Ascending aorta (tissue), 2 donors: ENCODE data around the gene TGFBR3. TPM values are rescaled to one million over a fixed set of nuclear protein-coding genes. Genes with fewer than 3 reads are reported as not detected.

ENCODE experiments used
- DNase-seq, 2 donors: peaks; one replicate each; pipeline ENCODE4 v3.0.0-alpha.2; 2019; ENCODE audit warnings: low spot score in 2 of 2
- H3K27ac ChIP-seq, 2 donors: fragments of 200-600 bp; sonication (generic); one replicate each; pipeline ENCODE4 v1.5.1; 2016 to 2017; ENCODE audit warnings: mild to moderate bottlenecking in 1 of 2
- H3K27me3 ChIP-seq: fragments of 200-600 bp; sonication (generic); one replicate; pipeline ENCODE4 v1.5.1; 2017
- H3K36me3 ChIP-seq, 2 donors: fragments of 200-600 bp; sonication (generic); one replicate each; pipeline ENCODE4 v1.5.1; 2016
- H3K4me1 ChIP-seq, 2 donors: fragments of 200-600 bp; sonication (generic); one replicate each; pipeline ENCODE4 v1.5.1; 2016 to 2017; ENCODE audit warnings: mild to moderate bottlenecking in 1 of 2
- H3K4me3 ChIP-seq, 2 donors: fragments of 200-600 bp; sonication (generic); one replicate each; pipeline ENCODE4 v1.5.1; 2016 to 2017; ENCODE audit warnings: mild to moderate bottlenecking in 1 of 2
- H3K9me3 ChIP-seq, 2 donors: fragments of 200-600 bp; sonication (generic); one replicate each; pipeline ENCODE4 v1.5.1; 2016
- CTCF ChIP-seq, 3 experiments: fragments of 200-600 bp in 2 of 3; fragments of 450-650 bp in 1 of 3; sonication (generic) in 2 of 3; IDR thresholded peaks; one replicate each; pipeline ENCODE4 v1.5.1; 2016 to 2019; ENCODE audit warnings: antibody characterized with exemption in 3 of 3, mild to moderate bottlenecking in 1 of 3, moderate library complexity in 1 of 3
- intact Hi-C: fragments of 100-400 bp; cut with DNase I; formaldehyde crosslinking; loops from one replicate; pipeline ENCODE4 v1.15.1; 2023
- total RNA-seq: library from RNA; depleted of rRNA; stranded (reverse); fragments of >200 nt; gene quantifications from one replicate; pipeline ENCODE4 v1.1.0, GENCODE V29; 2016

Gene TGFBR3
- total RNA-seq, 1 donor from 2014 or later: 127 TPM

DNA sequence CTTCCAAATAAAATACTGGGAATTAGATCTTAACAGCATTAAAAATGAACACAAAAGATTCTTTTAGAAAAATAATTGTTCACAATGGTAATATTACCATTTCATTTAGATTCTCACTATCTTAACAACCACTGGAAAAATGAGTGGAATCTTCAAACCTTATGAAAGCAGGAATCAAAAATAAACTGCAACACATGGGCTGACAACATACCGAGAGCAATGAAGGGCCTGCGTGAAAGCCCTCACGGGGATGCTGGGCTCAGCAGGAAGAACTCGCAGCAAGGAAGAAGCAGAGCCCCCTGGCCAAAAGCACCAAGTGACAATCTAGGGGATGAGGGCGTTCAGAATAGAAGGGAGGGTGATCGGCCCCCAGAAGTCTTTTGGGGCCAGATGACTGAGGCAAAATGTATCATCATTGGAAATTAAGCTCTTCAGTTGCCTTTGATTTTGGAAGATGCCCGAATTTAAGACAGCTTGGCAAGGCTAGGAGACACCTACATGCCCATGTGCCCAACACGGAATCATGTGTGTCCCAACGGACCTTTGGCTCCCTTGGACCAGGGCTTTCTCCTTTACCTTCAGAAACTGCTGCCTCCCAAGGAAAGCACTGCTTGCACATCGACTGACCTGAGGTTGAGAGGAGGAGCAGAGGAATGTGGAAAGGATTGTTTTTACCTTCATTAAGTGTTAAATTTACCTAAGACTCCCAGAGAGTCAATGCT lies 103.9 kb downstream of the TGFBR3 start:
- Histone ChIP-seq H3K9me3 (no peaks in the 10 kb centered on the region), H3K4me1 (peaks cover 0 to 34% of the 10 kb centered on the region in 2 donors), H3K4me3 (peak overlapping the region in 1 of 2 donors; percentile 17), H3K27me3 (no peaks in the 10 kb centered on the region), H3K36me3 (no peaks in the 10 kb centered on the region), H3K27ac (peak overlapping the region; percentile 77 to 85)
- peak in 1 of 2 donors; percentile 53 for DNase-seq
- no peak for TF ChIP-seq CTCF (IDR thresholded peaks at IDR 0.05)
- intact Hi-C loops: loop anchor here (2.0 to 10.0 kb wide), 4 partner anchors 40 to 230 kb away; partner anchors contain the start of gene TGFBR3

- Histone ChIP-seq H3K9me3 (no peaks in the 10 kb centered on the region), H3K27me3 (no peaks in the 10 kb centered on the region), H3K4me3 (peak overlapping the region in 1 of 2 donors; percentile 17), H3K4me1 (peaks cover 0 to 34% of the 10 kb centered on the region in 2 donors), H3K36me3 (no peaks in the 10 kb centered on the region), H3K27ac (peak overlapping the region; percentile 77 to 85)
- intact Hi-C loops: loop anchor here (5.0 to 10.0 kb wide), 3 partner anchors 39 to 229 kb away; partner anchors contain the start of gene TGFBR3
- TF ChIP-seq CTCF (IDR thresholded peaks at IDR 0.05): no peak
- DNase-seq: peak in 1 of 2 donors; percentile 41
Measured at GRCh38 chr1:91781371-91781825, 104.6 kb downstream of the TGFBR3 start.

- Histone ChIP-seq H3K4me1 (peaks cover 0 to 35% of the 10 kb centered on the region in 2 donors), H3K36me3 (no peaks in the 10 kb centered on the region), H3K9me3 (no peaks in the 10 kb centered on the region), H3K27ac (no peak overlapping the region), H3K4me3 (no peak overlapping the region), H3K27me3 (no peaks in the 10 kb centered on the region)
- no peak for DNase-seq
- no peak for TF ChIP-seq CTCF (IDR thresholded peaks at IDR 0.05)
- intact Hi-C loops: loop anchor here (5.0 to 10.0 kb wide), 3 partner anchors 37 to 227 kb away; partner anchors contain the start of gene TGFBR3
Measured at GRCh38 chr1:91779548-91780021, 106.4 kb downstream of the TGFBR3 start.

- no peaks in the 10 kb centered on the region for H3K27me3 ChIP-seq
- H3K27ac ChIP-seq: no peak overlapping the region
- intact Hi-C loops: no loop called here
- no peaks in the 10 kb centered on the region for H3K9me3 ChIP-seq
- TF ChIP-seq CTCF (IDR thresholded peaks at IDR 0.05): no peak
- no peaks in the 10 kb centered on the region for H3K36me3 ChIP-seq
- H3K4me3 ChIP-seq: no peak overlapping the region
- H3K4me1 ChIP-seq: peaks cover 0 to 32% of the 10 kb centered on the region in 2 donors
- DNase-seq: no peak
Measured at GRCh38 chr1:91778964-91779363, 107.0 kb downstream of the TGFBR3 start.

GRCh38 chr1:91777630-91778300 lies 108.2 kb downstream of the TGFBR3 start:
- H3K36me3 ChIP-seq: no peaks in the 10 kb centered on the region
- no peak for DNase-seq
- no peaks in the 10 kb centered on the region for H3K9me3 ChIP-seq
- no peak overlapping the region for H3K27ac ChIP-seq
- no peak for TF ChIP-seq CTCF (IDR thresholded peaks at IDR 0.05)
- no peak overlapping the region for H3K4me3 ChIP-seq
- H3K27me3 ChIP-seq: no peaks in the 10 kb centered on the region
- intact Hi-C loops: no loop called here
- peaks cover 0 to 30% of the 10 kb centered on the region in 2 donors for H3K4me1 ChIP-seq
